T-helper 2 cell treated with Interferon-gamma antibody and Interleukin-4, amounts not matched to agents 100 ng/mL and 5 ng/mL, for 36 hours (primary cell): Measurements from ENCODE around the gene MEPCE. TPM values are rescaled to one million over a fixed set of nuclear protein-coding genes. Genes with fewer than 3 reads are reported as not detected.

Source experiments
- intact Hi-C: fragments of 100-400 bp; cut with micrococcal nuclease; formaldehyde crosslinking; loops from one replicate; pipeline ENCODE4 v1.15.1; 2023
- total RNA-seq: library from RNA; stranded (reverse); gene quantifications from 2 replicates; pipeline ENCODE4 v1.2.3, GENCODE V29; 2022

Gene MEPCE
- total RNA-seq, 1 donor from 2014 or later = 42.6 TPM

GRCh38 chr7:100402241-100402640, 27.4 kb upstream of the MEPCE start:
- intact Hi-C loops = loop anchor here (10.0 kb wide), 1 partner anchor 177 kb away; no protein-coding TSS in a partner anchor

GRCh38 chr7:100406767-100407166, 22.9 kb upstream of the MEPCE start:
- intact Hi-C loops = loop anchor here (1.0 to 10.0 kb wide), 2 partner anchors 182 to 274 kb away; no protein-coding TSS in a partner anchor

GRCh38 chr7:100407285-100408180, 22.1 kb upstream of the MEPCE start:
- intact Hi-C loops = loop anchor here (1.0 to 10.0 kb wide), 2 partner anchors 183 to 275 kb away; no protein-coding TSS in a partner anchor

GRCh38 chr7:100411101-100411500, 18.5 kb upstream of the MEPCE start:
- intact Hi-C loops = no loop called here

GRCh38 chr7:100413346-100413745, 16.3 kb upstream of the MEPCE start:
- intact Hi-C loops = no loop called here

- intact Hi-C loops = no loop called here
Measured at GRCh38 chr7:100413889-100414288, 15.7 kb upstream of the MEPCE start.

GRCh38 chr7:100415448-100415847, 14.2 kb upstream of the MEPCE start:
- intact Hi-C loops = no loop called here

GRCh38 chr7:100418930-100419659, 10.5 kb upstream of the MEPCE start:
- intact Hi-C loops = no loop called here

- intact Hi-C loops = no loop called here
Measured at GRCh38 chr7:100419660-100420226, 9.9 kb upstream of the MEPCE start.

- intact Hi-C loops = no loop called here
Measured at GRCh38 chr7:100423315-100423714, 6.3 kb upstream of the MEPCE start.

- intact Hi-C loops = loop anchor here (5.0 kb wide), 1 partner anchor 343 kb away; the partner anchor contains the start of gene ZNF3
Measured at GRCh38 chr7:100425347-100425746, 4.3 kb upstream of the MEPCE start.

- intact Hi-C loops = loop anchor here (5.0 kb wide), 1 partner anchor 344 kb away; the partner anchor contains the start of gene ZNF3
Measured at GRCh38 chr7:100426516-100426915, 3.1 kb upstream of the MEPCE start.

GRCh38 chr7:100427762-100428198, 1.9 kb upstream of the MEPCE start:
- intact Hi-C loops = loop anchor here (1.0 to 5.0 kb wide), 7 partner anchors 9 to 923 kb away; partner anchors contain the start of genes MBLAC1, PPP1R35, TSC22D4 and ZKSCAN5

- intact Hi-C loops = loop anchor here (1.0 to 5.0 kb wide), 7 partner anchors 8 to 924 kb away; partner anchors contain the start of genes MBLAC1, PPP1R35, TSC22D4 and ZKSCAN5
Measured at GRCh38 chr7:100428199-100428966, 1.2 kb upstream of the MEPCE start, which contains the start of gene ZCWPW1. ZCWPW1 (minus strand) TSS chr7:100428703; CDS start chr7:100420649, 8,054 bp downstream.

GRCh38 chr7:100428967-100429636, 529 bp upstream of the MEPCE start:
- intact Hi-C loops = loop anchor here (1.0 to 5.0 kb wide), 11 partner anchors 7 to 924 kb away; partner anchors contain the start of genes AGFG2, FBXO24, GNB2 and LAMTOR4

- intact Hi-C loops = loop anchor here (10.0 kb wide), 1 partner anchor 454 kb away; the partner anchor contains the start of gene UFSP1
Measured at GRCh38 chr7:100430493-100431285, 1.1 kb downstream of the MEPCE start.

GRCh38 chr7:100431286-100431735, 1.7 kb downstream of the MEPCE start:
- intact Hi-C loops = loop anchor here (10.0 kb wide), 1 partner anchor 453 kb away; the partner anchor contains the start of gene UFSP1

- intact Hi-C loops = loop anchor here (10.0 kb wide), 1 partner anchor 453 kb away; the partner anchor contains the start of gene UFSP1
Measured at GRCh38 chr7:100432053-100432452, 2.4 kb downstream of the MEPCE start.
